GM12878 (cell line): ENCODE data around the gene MRPL27. TPM values are rescaled to one million over a fixed set of nuclear protein-coding genes. Genes with fewer than 3 reads are reported as not detected.

ENCODE experiments used
- ATAC-seq: fragments of 200-7000 bp; cut with Tn5 transposase; 3 replicates; pipeline ENCODE4 v1.9.1; 2020; ENCODE audit warnings: mild to moderate bottlenecking, moderate library complexity
- BruUV-seq: library from RNA; stranded (reverse); fragments of 400-500 nt; replicated peaks from 2 replicates; lab custom pipeline; 2021; lab: Mats Ljungman, UMichigan
- CTCF ChIA-PET: fragments of 300-600 bp; sonication (Branson Sonifier 250); formaldehyde crosslinking; extraction: SDS; loops from one replicate; lab custom pipeline; 2021; ENCODE audit warnings: inconsistent platforms; lab: Yijun Ruan, JAX
- POLR2A ChIA-PET: fragments of 350-600 bp; formaldehyde crosslinking; extraction: SDS; loops from one replicate; lab custom pipeline; 2021; ENCODE audit warnings: inconsistent platforms; lab: Charles Lee
- RAD21 ChIA-PET: fragments of 300-600 bp; sonication (Branson Sonifier 250); formaldehyde crosslinking; loops from one replicate; lab custom pipeline; 2023; ENCODE audit warnings: antibody characterized with exemption; ENCODE audit not compliant: unreplicated experiment; lab: Charles Lee
- SMC1A ChIA-PET: fragments of 300-600 bp; sonication (Branson Sonifier 250); formaldehyde crosslinking; loops from one replicate; lab custom pipeline; 2023; ENCODE audit not compliant: unreplicated experiment, uncharacterized antibody; lab: Charles Lee
- DNase-seq: peaks from one replicate; pipeline ENCODE4 v3.0.0-alpha.2; 2011; ENCODE audit warnings: low read depth, low spot score
- FAIRE-seq: peaks from 3 replicates; lab custom pipeline; 2011; peaks lifted over from hg19 to GRCh38; lab: Jason Lieb, UNC
- H2AFZ ChIP-seq: 2 replicates; pipeline ENCODE4 v1.6.0; 2011; ENCODE audit warnings: low read depth, low read length, control low read depth; ENCODE audit not compliant: control insufficient read depth
- H3K27ac ChIP-seq: 2 replicates; pipeline ENCODE4 v1.5.1; 2011; ENCODE audit warnings: control low read depth; ENCODE audit not compliant: control insufficient read depth, insufficient read depth
- H3K27me3 ChIP-seq, 2 experiments: replicated peaks in 1 of 2; 2 replicates each; pipeline versions ENCODE4 v1.6.0 to v1.6.1; 2011; ENCODE audit warnings: low read length in 1 of 2; ENCODE audit not compliant: control insufficient read depth in 2 of 2, insufficient read depth in 2 of 2
- H3K36me3 ChIP-seq, 2 experiments: 2 replicates each; pipeline ENCODE4 v1.5.1; 2011; ENCODE audit warnings: low read length in 1 of 2; ENCODE audit not compliant: control insufficient read depth in 2 of 2, insufficient read depth in 2 of 2
- H3K4me1 ChIP-seq: 2 replicates; pipeline ENCODE4 v1.6.1; 2011; ENCODE audit warnings: mild to moderate bottlenecking, low read length, moderate library complexity, mixed read lengths; ENCODE audit not compliant: control insufficient read depth, insufficient read depth
- H3K4me2 ChIP-seq: 2 replicates; pipeline ENCODE4 v1.6.0; 2011; ENCODE audit warnings: control low read depth; ENCODE audit not compliant: control insufficient read depth, insufficient read depth
- H3K4me3 ChIP-seq: fragments of 200-600 bp; sonication (generic); 2 replicates; pipeline ENCODE4 v1.5.1; 2016
- H3K79me2 ChIP-seq: 2 replicates; pipeline ENCODE4 v1.6.0; 2011; ENCODE audit warnings: low read length; ENCODE audit not compliant: control insufficient read depth, insufficient read depth
- H3K9ac ChIP-seq: 2 replicates; pipeline ENCODE4 v1.8.0; 2011; ENCODE audit warnings: low read length, control low read depth, mixed read lengths; ENCODE audit not compliant: control insufficient read depth, insufficient read depth
- H3K9me3 ChIP-seq: replicated peaks from 3 replicates; pipeline ENCODE4 v1.5.1; 2011; ENCODE audit warnings: mild to moderate bottlenecking, low read length; ENCODE audit not compliant: control insufficient read depth, insufficient read depth
- H4K20me1 ChIP-seq: 2 replicates; pipeline ENCODE4 v1.6.0; 2011; ENCODE audit not compliant: control insufficient read depth, insufficient read depth
- DPF2 ChIP-seq: fragments of 450-650 bp; IDR thresholded peaks from 2 replicates; pipeline ENCODE4 v1.6.1; 2017; ENCODE audit warnings: mild to moderate bottlenecking
- EGR1 ChIP-seq, 2 experiments: IDR thresholded peaks; 1 replicate in 1 of 2; 2 replicates in 1 of 2; pipeline ENCODE4 v1.6.1; 2011 to 2012; ENCODE audit warnings: low read depth in 2 of 2, low read length in 2 of 2, borderline replicate concordance in 1 of 2, mild to moderate bottlenecking in 1 of 2, moderate library complexity in 1 of 2
- MYC ChIP-seq: IDR thresholded peaks from 2 replicates; pipeline ENCODE4 v1.6.1; 2011; ENCODE audit warnings: mild to moderate bottlenecking, low read length, moderate library complexity, inconsistent platforms; ENCODE audit not compliant: insufficient read depth, insufficient replicate concordance, insufficient read length, severe bottlenecking
- NKRF ChIP-seq: fragments of 450-650 bp; conservative IDR thresholded peaks from 2 replicates; pipeline ENCODE4 v1.6.1; 2017; ENCODE audit warnings: mild to moderate bottlenecking, moderate library complexity
- WGBS: methylation state at CpG from one replicate; pipeline ENCODE4 v1.1.6; 2016; ENCODE audit warnings: low lambda C conversion rate; ENCODE audit not compliant: insufficient replicate concordance, insufficient coverage; ENCODE audit errors: missing lambda C conversion rate; 5-methylcytosine and 5-hydroxymethylcytosine counted together
- in situ Hi-C: fragments of 300-500 bp; cut with MboI; formaldehyde crosslinking; loops from 9 replicates; pipeline ENCODE4 v1.14.3; 2018; ENCODE audit warnings: mixed read lengths
- intact Hi-C: fragments of 100-400 bp; cut with micrococcal nuclease; formaldehyde crosslinking; loops from one replicate; pipeline ENCODE4 v1.14.2; 2022; ENCODE audit not compliant: unreplicated experiment
- polyA plus RNA-seq, 11 experiments: library from polyadenylated mRNA; depleted of rRNA in 4 of 11; unstranded in 6 of 11; stranded (reverse) in 5 of 11; fragments of >200 nt; fragmentation: Nextera tagmentation in 4 of 11; fragmentation: Illumina TruSeq in 1 of 11; extraction: Ambion mirVana in 4 of 11; extraction: Trizol in 1 of 11; gene quantifications; 1 replicate in 1 of 11; 2 replicates in 10 of 11; pipeline versions ENCODE4 v1.2.1 to v1.2.3, GENCODE V29; 2011 to 2016; ENCODE audit warnings: inconsistent platforms in 2 of 11, missing spikeins in 2 of 11, low read depth in 1 of 11
- total RNA-seq, 4 experiments: library from RNA; depleted of rRNA in 3 of 4; stranded (reverse); fragments of >200 nt in 3 of 4; fragmentation: Illumina TruSeq in 1 of 4; extraction: Trizol in 1 of 4; gene quantifications; 2 replicates each; pipeline versions ENCODE4 v1.2.1 to v1.2.3, GENCODE V29; 2013 to 2021

The MRPL27 gene
- total and polyA plus RNA-seq, 10 of the 15 experiments (the other 5 are each of a cell fraction or from before 2014, with no cell fraction given), result 83.0 to 390 (median 131) TPM

- no peak for TF ChIP-seq NKRF
- TF ChIP-seq MYC, result no peak
- no peak for TF ChIP-seq EGR1 (IDR thresholded peaks at IDR 0.05; ENCODE audit: borderline replicate concordance in 1 of 2, low read depth in 2 of 2, low read length in 2 of 2)
Observed at GRCh38 chr17:50325906-50326305, 47.1 kb downstream of the MRPL27 start (continued).

DNA sequence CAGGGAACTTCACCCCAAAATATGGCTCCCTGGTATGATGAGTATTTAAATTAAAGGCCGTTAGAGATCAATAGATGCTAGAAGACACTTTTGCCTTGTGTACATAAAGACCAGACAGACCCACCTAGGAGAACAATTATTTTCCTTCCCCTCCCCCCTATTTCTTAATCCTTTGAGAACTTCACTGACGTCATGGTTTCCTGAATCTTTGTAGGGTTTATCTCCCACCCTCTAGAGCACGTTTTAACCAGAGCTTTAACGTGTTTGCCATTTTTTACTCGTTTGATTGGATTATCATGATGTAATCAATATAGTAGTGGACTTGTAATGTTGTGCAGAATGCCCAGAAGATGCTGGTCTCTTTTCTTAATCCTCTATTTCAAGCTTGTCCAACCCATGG, 49.9 kb downstream of the MRPL27 start:
- ChIA-PET SMC1A (interaction anchor here (0.6 to 3.2 kb wide), 4 partner anchors 8 to 25 kb away, joined by 3 to 12 read pairs (median 5); no protein-coding TSS in a partner anchor), CTCF (interaction anchor here (0.6 to 1.2 kb wide), 6 partner anchors 14 to 229 kb away, joined by 3 to 6 read pairs (median 4); no protein-coding TSS in a partner anchor), RAD21 (interaction anchor here (1.4 kb wide), 1 partner anchor 123 kb away, joined by 3 read pairs; no protein-coding TSS in a partner anchor), POLR2A (interaction anchor here (1.5 kb wide), 1 partner anchor 17 kb away, joined by 3 read pairs; no protein-coding TSS in a partner anchor)
- H3K9ac ChIP-seq, result no peak overlapping the region
- intact Hi-C loops (no loop called here), in situ Hi-C loops (no loop called here)
- H3K27ac ChIP-seq, result no peak overlapping the region
- peaks cover 3% of the 10 kb centered on the region for H3K4me1 ChIP-seq
- H3K79me2 ChIP-seq, result no peaks in the 10 kb centered on the region
- DNase-seq, result no peak
- no peak overlapping the region for H3K4me2 ChIP-seq
- no peak for TF ChIP-seq DPF2
- no peak overlapping the region for H3K4me3 ChIP-seq
- 6% methylated on average over 5 of the region's 5 CpGs for WGBS
- ATAC-seq, result no peak
- H4K20me1 ChIP-seq, result no peaks in the 10 kb centered on the region
- no peaks in the 10 kb centered on the region for H3K36me3 ChIP-seq
- no peaks in the 10 kb centered on the region for H3K9me3 ChIP-seq
- H3K27me3 ChIP-seq, result no peaks in the 10 kb centered on the region
- no peak overlapping the region for H2AFZ ChIP-seq
- no TSS peak for BruUV-seq
- no peak for FAIRE-seq
